SK-N-SH (cell line): Measurements from ENCODE around the gene KLHL40.

Experiments
- CTCF ChIP-seq: fragments of 200-600 bp; sonication (generic); IDR thresholded peaks from 2 replicates; pipeline ENCODE4 v1.6.1; 2017; ENCODE audit warnings: antibody characterized with exemption, mild to moderate bottlenecking, moderate library complexity
- FOSL2 ChIP-seq: IDR thresholded peaks from 2 replicates; pipeline ENCODE4 v1.4.0; 2012; ENCODE audit warnings: low read depth, mild to moderate bottlenecking, moderate library complexity, borderline replicate concordance
- FOXJ3 ChIP-seq: sonication (generic); formaldehyde crosslinking; IDR thresholded peaks from 2 replicates; pipeline ENCODE4 v1.5.1; 2020; ENCODE audit warnings: mild to moderate bottlenecking, missing genetic modification reagents
- IRF3 ChIP-seq: fragments of 150-350 bp; IDR thresholded peaks from 2 replicates; pipeline ENCODE4 v1.6.1; 2016; ENCODE audit warnings: mild to moderate bottlenecking, low read depth, low read length
- JUND ChIP-seq: IDR thresholded peaks from 2 replicates; pipeline ENCODE4 v1.4.0; 2012
- MXI1 ChIP-seq: IDR thresholded peaks from 2 replicates; pipeline ENCODE4 v1.6.1; 2012; ENCODE audit warnings: mild to moderate bottlenecking, low read depth, low read length, improper control_type of control experiment
- POLR2AphosphoS5 ChIP-seq: IDR thresholded peaks from 2 replicates; pipeline ENCODE4 v1.6.1; 2012; ENCODE audit warnings: low read depth, low read length
- REST ChIP-seq: IDR thresholded peaks from 2 replicates; pipeline ENCODE4 v1.6.1; 2012; ENCODE audit warnings: mild to moderate bottlenecking, low read depth, low read length, moderate library complexity
- TEAD4 ChIP-seq: IDR thresholded peaks from 2 replicates; pipeline ENCODE4 v1.4.0; 2012; ENCODE audit warnings: mild to moderate bottlenecking, borderline replicate concordance; ENCODE audit not compliant: insufficient read depth
- ZBTB33 ChIP-seq: IDR thresholded peaks from 2 replicates; pipeline ENCODE4 v1.4.0; 2012; ENCODE audit warnings: low read depth, borderline replicate concordance

DNA sequence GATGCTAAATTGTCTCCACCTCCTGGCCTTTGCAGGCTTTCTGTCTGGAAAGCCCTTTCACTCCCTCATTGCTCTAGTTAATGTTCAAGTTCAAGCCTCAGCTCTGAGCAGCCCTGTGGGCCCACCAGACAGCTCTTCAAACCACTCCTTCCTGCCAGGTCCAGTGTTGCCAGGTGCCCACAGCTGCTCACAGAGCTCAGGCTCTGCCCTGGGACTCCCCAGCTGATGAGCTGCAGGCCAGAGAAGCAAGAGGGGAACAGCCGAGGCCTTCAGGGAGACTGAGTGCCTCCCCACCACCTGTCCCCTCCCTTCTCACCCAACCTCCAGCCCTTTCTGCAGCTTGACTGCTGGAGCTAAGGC lies 33.1 kb upstream of the KLHL40 start:
- TF ChIP-seq CTCF (no peak), IRF3 (no peak), MXI1 (no peak), POLR2AphosphoS5 (no peak), TEAD4 (no peak), REST (no peak), ZBTB33 (no peak), JUND (no peak), FOSL2 (no peak), FOXJ3 (CRISPR knock-in tag) (no peak)
